ENCODE data around the gene ADGRV1. TPM values are rescaled to one million over a fixed set of nuclear protein-coding genes. Genes with fewer than 3 reads are reported as not detected.
A peak's percentile ranks its signal among the peaks of the same experiment; 100 is the strongest.
"Not testable (repeated sequence)": the region's sequence is repeated elsewhere in the genome, so short reads cannot be mapped to it uniquely, and the experiment has no call there.

ADGRV1 gene
- total and polyA plus RNA-seq, 3 donors from 2014 or later, result 10.8 to 18.0 (median 12.6) TPM

GRCh38 chr5:90581956-90582355 lies 23.4 kb downstream of the ADGRV1 start:
- Histone ChIP-seq H3K4me1 (no peaks in the 10 kb centered on the region), H3K9me3 (no peaks in the 10 kb centered on the region), H3K27ac (no peak overlapping the region), H3K4me3 (no peak overlapping the region), H3K27me3 (no peaks in the 10 kb centered on the region), H3K36me3 (ENCODE audit: low read depth, missing control alignments) (no peaks in the 10 kb centered on the region)
- intact Hi-C loops (cut with DNase I; ENCODE audit: low total_unique reads), result no loop called here
- no peak for TF ChIP-seq POLR2A (IDR thresholded peaks at IDR 0.05)
- no peak for TF ChIP-seq CTCF (IDR thresholded peaks at IDR 0.05)
- 80 to 83% methylated on average over 2 of the region's 2 CpGs for WGBS, 2 donors
- DNase-seq, result no peak

GRCh38 chr5:90585337-90585986 lies 26.9 kb downstream of the ADGRV1 start:
- 79 to 85% methylated on average over 7 of the region's 7 CpGs for WGBS, 2 donors
- TF ChIP-seq POLR2A (IDR thresholded peaks at IDR 0.05), result no peak
- no peak overlapping the region for H3K4me3 ChIP-seq
- intact Hi-C loops (cut with DNase I; ENCODE audit: low total_unique reads), result no loop called here
- no peaks in the 10 kb centered on the region for H3K9me3 ChIP-seq
- no peaks in the 10 kb centered on the region for H3K36me3 ChIP-seq (ENCODE audit: low read depth, missing control alignments)
- no peaks in the 10 kb centered on the region for H3K27me3 ChIP-seq
- no peak overlapping the region for H3K27ac ChIP-seq
- H3K4me1 ChIP-seq, result no peaks in the 10 kb centered on the region
- DNase-seq, result no peak

GRCh38 chr5:90586469-90586868 lies 27.9 kb downstream of the ADGRV1 start:
- no peak for TF ChIP-seq POLR2A (IDR thresholded peaks at IDR 0.05)
- no peak for TF ChIP-seq CTCF (IDR thresholded peaks at IDR 0.05)
- no peaks in the 10 kb centered on the region for H3K4me1 ChIP-seq
- DNase-seq, result no peak
- no peaks in the 10 kb centered on the region for H3K27me3 ChIP-seq
- no peak overlapping the region for H3K4me3 ChIP-seq
- WGBS, 2 donors, result 77 to 84% methylated on average over 2 of the region's 2 CpGs
- H3K9me3 ChIP-seq, result no peaks in the 10 kb centered on the region
- H3K36me3 ChIP-seq (ENCODE audit: low read depth, missing control alignments), result no peaks in the 10 kb centered on the region
- intact Hi-C loops (cut with DNase I; ENCODE audit: low total_unique reads), result no loop called here
- H3K27ac ChIP-seq, result no peak overlapping the region

GRCh38 chr5:90590170-90590569 lies 31.6 kb downstream of the ADGRV1 start:
- TF ChIP-seq CTCF (IDR thresholded peaks at IDR 0.05) (no peak), POLR2A (IDR thresholded peaks at IDR 0.05) (no peak)
- intact Hi-C loops (cut with DNase I; ENCODE audit: low total_unique reads), result no loop called here
- Histone ChIP-seq H3K36me3 (ENCODE audit: low read depth, missing control alignments) (no peaks in the 10 kb centered on the region), H3K27ac (no peak overlapping the region), H3K4me1 (no peaks in the 10 kb centered on the region), H3K4me3 (no peak overlapping the region), H3K9me3 (no peaks in the 10 kb centered on the region), H3K27me3 (no peaks in the 10 kb centered on the region)
- DNase-seq, result no peak
- 93% methylated on average over 3 of the region's 3 CpGs for WGBS, 2 donors

GRCh38 chr5:90593083-90593482 lies 34.5 kb downstream of the ADGRV1 start:
- H3K27me3 ChIP-seq; H3K4me1 ChIP-seq; intact Hi-C loops (cut with DNase I; ENCODE audit: low total_unique reads); H3K9me3 ChIP-seq; H3K4me3 ChIP-seq; DNase-seq; H3K27ac ChIP-seq; H3K36me3 ChIP-seq (ENCODE audit: low read depth, missing control alignments): not testable (repeated sequence)
- 93 to 96% methylated on average over 6 of the region's 6 CpGs for WGBS, 2 donors

- DNase-seq; H3K27ac ChIP-seq; H3K9me3 ChIP-seq; H3K36me3 ChIP-seq (ENCODE audit: low read depth, missing control alignments); H3K4me1 ChIP-seq; H3K27me3 ChIP-seq; intact Hi-C loops (cut with DNase I; ENCODE audit: low total_unique reads): not testable (repeated sequence)
- 73% methylated on average over 14 of the region's 34 CpGs; no CpG with 5 or more reads in 1 of the 2 donors for WGBS, 2 donors
- H3K4me3 ChIP-seq, result peak overlapping the region in 1 of 2 donors; percentile 26
Measured at GRCh38 chr5:90595766-90596165, 37.2 kb downstream of the ADGRV1 start.
